Measurements from ENCODE around the gene GUCY1B1.

Gene GUCY1B1

GRCh38 chr4:155820887-155821518, 62.2 kb downstream of the GUCY1B1 start:
- TF ChIP-seq, protein P1, sequence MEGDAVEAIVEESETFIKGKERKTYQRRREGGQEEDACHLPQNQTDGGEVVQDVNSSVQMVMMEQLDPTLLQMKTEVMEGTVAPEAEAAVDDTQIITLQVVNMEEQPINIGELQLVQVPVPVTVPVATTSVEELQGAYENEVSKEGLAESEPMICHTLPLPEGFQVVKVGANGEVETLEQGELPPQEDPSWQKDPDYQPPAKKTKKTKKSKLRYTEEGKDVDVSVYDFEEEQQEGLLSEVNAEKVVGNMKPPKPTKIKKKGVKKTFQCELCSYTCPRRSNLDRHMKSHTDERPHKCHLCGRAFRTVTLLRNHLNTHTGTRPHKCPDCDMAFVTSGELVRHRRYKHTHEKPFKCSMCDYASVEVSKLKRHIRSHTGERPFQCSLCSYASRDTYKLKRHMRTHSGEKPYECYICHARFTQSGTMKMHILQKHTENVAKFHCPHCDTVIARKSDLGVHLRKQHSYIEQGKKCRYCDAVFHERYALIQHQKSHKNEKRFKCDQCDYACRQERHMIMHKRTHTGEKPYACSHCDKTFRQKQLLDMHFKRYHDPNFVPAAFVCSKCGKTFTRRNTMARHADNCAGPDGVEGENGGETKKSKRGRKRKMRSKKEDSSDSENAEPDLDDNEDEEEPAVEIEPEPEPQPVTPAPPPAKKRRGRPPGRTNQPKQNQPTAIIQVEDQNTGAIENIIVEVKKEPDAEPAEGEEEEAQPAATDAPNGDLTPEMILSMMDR (IDR thresholded peaks at IDR 0.05), result no peak
- H3K36me3 ChIP-seq, result no peaks in the 10 kb centered on the region
- no peaks in the 10 kb centered on the region for H3K9me3 ChIP-seq
- intact Hi-C loops (cut with DNase I; ENCODE audit: low total_unique reads), result no loop called here
- no peak overlapping the region for H3K27ac ChIP-seq
- no peak overlapping the region for H3K4me3 ChIP-seq
- peaks cover 0 to 9% (median 4%) of the 10 kb centered on the region in 4 donors for H3K4me1 ChIP-seq
- no peak for DNase-seq
- no peaks in the 10 kb centered on the region for H3K27me3 ChIP-seq

DNA sequence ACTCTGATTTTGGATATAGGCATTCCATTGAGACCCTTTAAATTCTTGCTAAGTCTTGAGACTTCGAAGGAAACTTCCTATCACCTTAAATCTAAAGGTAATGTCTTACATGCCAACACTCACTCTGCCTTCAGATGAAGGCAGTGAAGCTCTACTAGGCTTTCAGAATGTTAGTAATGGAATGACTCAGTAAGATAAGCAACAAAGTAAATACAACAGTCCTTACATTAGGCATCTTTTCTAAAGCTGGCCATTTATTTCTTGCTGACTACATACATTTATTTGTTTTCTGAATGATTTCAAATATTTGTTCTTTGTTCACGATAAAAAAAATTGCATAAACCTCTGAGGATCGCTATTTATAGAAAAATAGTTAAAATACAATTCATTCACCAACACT, 63.8 kb downstream of the GUCY1B1 start:
- Histone ChIP-seq H3K36me3 (no peaks in the 10 kb centered on the region), H3K9me3 (no peaks in the 10 kb centered on the region), H3K27ac (no peak overlapping the region), H3K4me3 (no peak overlapping the region), H3K27me3 (no peaks in the 10 kb centered on the region), H3K4me1 (peaks cover 0 to 9% (median 4%) of the 10 kb centered on the region in 4 donors)
- TF ChIP-seq, protein P1 (IDR thresholded peaks at IDR 0.05), result no peak
- intact Hi-C loops (cut with DNase I; ENCODE audit: low total_unique reads), result no loop called here
- DNase-seq, result no peak

- Histone ChIP-seq H3K4me1 (no peaks in the 10 kb centered on the region), H3K27me3 (no peaks in the 10 kb centered on the region), H3K4me3 (no peak overlapping the region), H3K27ac (no peak overlapping the region), H3K9me3 (no peaks in the 10 kb centered on the region), H3K36me3 (no peaks in the 10 kb centered on the region)
- intact Hi-C loops (cut with DNase I; ENCODE audit: low total_unique reads), result no loop called here
- no peak for DNase-seq
- TF ChIP-seq, protein P1 (IDR thresholded peaks at IDR 0.05), result no peak
Observed at GRCh38 chr4:155828628-155829027, 69.8 kb downstream of the GUCY1B1 start.

- DNase-seq, result no peak
- TF ChIP-seq, protein P1 (IDR thresholded peaks at IDR 0.05), result no peak
- no peak overlapping the region for H3K4me3 ChIP-seq
- H3K9me3 ChIP-seq, result no peaks in the 10 kb centered on the region
- no peaks in the 10 kb centered on the region for H3K36me3 ChIP-seq
- H3K4me1 ChIP-seq, result no peaks in the 10 kb centered on the region
- intact Hi-C loops (cut with DNase I; ENCODE audit: low total_unique reads), result no loop called here
- H3K27me3 ChIP-seq, result no peaks in the 10 kb centered on the region
- H3K27ac ChIP-seq, result no peak overlapping the region
Observed at GRCh38 chr4:155832664-155833063, 73.8 kb downstream of the GUCY1B1 start.

DNA sequence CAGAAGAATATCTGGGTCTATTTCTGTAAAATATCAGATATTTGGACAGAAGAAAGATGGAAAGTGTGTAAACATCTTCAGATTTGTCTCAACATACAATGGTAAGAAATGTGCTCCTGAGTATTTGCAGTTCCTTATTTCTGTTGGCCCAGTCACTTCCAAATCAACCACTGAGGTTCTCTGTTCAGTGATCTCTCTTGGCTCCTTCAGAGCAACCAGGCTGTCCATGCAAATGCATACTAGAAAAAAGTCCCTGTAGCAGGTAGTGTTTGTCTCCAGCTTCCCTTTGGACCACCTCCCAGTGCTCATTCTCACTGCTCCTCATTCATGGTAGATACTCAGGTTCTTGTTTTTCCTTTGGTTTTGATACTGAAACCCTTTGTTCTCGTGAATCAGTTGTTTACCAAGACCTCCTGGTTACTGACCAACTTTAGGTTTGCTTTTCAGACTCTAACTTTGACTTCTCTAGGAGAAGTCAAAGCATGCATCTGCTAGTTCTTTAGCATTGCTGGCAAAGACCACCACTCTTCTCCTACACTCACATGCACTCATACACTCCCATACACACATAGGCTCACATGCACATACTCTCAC, 78.5 kb downstream of the GUCY1B1 start:
- H3K9me3 ChIP-seq, result no peaks in the 10 kb centered on the region
- TF ChIP-seq, protein P1 (IDR thresholded peaks at IDR 0.05), result no peak
- intact Hi-C loops (cut with DNase I; ENCODE audit: low total_unique reads), result no loop called here
- no peak overlapping the region for H3K27ac ChIP-seq
- no peaks in the 10 kb centered on the region for H3K27me3 ChIP-seq
- DNase-seq, result no peak
- H3K36me3 ChIP-seq, result no peaks in the 10 kb centered on the region
- no peak overlapping the region for H3K4me3 ChIP-seq
- H3K4me1 ChIP-seq, result no peaks in the 10 kb centered on the region
